Activated T-cell treated with anti-CD3 and anti-CD28 coated beads for 24 hours (primary cell): ENCODE measurements around the gene CFP.
"Not testable (repeated sequence)": the region's sequence is repeated elsewhere in the genome, so short reads cannot be mapped to it uniquely, and the experiment has no call there.

Experiments
- DNase-seq: peaks from one replicate; pipeline ENCODE4 v3.0.0-alpha.2; 2020; ENCODE audit warnings: low read depth

Gene CFP

DNA sequence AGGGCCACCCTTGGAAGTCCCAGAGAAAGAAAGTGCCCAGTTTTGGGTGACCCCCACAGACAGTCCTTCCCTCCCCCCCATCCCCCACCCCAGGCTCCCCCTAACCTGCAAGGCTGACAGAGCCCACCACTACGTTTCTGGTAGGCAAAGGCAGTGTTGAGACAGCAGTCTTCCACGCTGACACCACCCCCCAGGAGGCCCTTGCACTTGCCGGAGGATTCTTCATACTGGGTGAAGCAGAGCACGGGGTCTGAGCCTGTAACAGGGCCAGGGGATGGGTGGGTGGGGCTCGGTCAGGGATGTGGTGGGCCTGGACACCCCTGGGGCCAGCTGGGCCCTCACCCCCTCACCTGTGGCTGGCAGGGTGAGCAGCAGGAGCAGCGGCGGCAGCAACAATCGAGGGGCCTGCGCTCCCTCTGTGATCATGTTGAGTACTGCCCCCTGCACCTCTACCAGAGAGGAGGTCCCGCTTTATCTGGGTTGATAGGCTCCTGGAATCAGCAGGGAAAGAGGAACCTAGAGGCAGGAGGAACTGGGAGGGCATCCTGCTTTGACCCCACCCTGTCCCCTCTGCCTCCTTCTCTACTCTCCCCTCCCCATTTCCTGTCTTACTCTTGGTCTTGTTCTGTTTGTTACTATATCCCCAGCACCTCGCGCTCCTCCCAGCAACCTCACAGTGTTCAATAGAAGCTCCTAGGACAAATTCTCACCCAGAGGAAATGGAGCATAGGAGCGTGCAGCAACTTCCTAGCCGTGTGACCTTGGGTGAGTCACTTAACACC, at the start of gene CFP:
CFP (minus strand) TSS at position 512 of the 782 bp plus-strand sequence; CDS start at position 426, 86 bp downstream.
- DNase-seq = no peak

DNA sequence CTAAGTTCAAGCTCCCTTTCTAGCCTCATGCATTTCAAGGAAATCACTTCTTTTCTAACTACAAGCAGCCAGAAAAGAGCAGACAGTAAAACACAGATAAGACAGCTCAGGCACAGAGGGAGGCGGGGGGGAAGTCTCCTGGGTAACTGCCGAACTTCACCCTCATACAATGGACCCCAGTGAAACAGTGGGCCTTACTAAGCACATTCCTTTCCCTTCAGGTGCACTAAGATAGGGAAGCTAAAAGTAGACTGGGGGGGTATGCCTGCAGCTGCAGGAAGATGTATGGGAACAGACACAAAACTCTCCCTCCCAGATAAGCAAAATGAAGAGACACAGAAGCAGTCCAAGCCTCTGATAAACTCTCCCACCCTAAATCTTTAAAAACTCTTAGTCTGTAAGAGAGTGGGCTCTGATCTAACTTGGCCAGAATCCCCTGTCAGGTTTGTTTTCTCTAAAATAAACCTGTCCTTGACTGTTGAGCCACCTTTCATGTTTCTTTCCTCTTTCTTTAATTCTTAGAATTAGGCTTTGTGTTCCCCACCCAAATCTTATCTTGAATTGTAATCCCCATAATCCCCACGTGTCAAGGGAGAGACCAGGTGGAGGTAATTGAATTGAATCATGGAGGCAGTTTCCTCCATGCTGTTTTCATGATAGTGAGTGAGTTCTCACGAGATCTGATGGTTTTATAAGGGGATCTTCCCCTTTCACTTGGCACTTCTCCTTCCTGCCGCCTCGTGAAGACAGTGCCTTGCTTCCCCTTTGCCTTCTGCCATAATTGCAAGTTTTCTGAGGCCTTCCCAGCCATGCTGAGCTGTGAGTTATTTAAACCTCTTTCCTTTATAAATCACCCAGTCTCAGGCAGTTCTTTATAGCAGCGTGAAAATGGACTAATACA, 46.5 kb upstream of the CFP start:
- not testable (repeated sequence) for DNase-seq

DNA sequence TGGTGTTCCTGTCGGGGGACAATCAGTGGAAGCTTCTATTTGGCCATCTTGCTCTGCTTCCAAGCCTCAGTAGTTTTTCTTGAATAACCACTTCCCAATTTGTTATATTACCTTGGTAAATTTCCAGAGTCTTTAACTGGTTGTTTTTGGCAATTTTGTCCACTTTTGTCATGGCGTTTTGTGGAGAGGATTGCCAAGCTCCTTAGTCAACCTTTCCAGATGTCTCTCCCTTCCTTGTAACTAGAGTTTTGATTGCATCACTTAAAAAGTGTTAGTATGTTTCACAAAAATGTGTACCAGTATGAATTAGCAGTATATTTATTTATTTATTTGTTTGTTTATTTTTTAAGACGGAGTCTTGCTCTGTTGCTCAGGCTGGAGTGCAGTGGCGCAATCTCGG, 45.0 kb upstream of the CFP start:
- no peak for DNase-seq

DNA sequence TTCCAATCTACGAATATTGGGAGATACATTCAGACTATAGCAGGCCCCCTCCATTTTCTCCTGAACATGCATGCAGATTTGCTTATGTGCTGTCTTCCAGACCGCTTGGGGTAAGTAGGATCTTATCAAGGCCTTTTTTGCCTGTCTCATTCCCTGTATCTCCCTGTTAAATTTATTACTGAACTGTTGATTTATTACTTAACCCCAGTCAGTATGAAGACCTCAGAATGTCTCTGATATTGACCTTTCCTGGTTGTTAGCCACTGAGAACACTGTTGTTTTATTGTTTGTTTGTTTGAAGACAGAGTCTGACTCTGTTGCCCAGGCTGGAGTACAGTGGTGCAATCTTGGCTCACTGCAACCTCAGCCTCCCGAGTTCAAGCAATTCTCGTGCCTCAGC, 36.1 kb upstream of the CFP start:
- DNase-seq = not testable (repeated sequence)

DNA sequence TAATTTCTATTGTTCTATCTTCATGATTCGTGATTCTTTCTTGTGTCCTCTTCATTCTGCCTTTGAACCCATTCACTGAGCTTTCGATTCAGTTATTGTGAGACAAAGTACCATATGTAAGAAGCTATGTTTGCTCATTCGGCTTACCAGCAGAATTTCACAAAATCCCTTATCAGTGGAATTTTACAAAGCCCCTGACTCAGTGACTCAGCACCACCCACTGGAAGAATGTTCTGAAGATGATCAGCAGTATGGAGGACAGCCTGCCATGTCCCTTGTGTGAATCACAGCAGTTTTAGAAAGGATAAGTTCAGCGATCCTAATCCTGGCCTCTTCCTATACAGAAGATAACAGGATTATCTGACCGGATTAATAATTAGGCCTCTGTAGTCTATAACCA, 35.0 kb upstream of the CFP start:
- DNase-seq = no peak

DNA sequence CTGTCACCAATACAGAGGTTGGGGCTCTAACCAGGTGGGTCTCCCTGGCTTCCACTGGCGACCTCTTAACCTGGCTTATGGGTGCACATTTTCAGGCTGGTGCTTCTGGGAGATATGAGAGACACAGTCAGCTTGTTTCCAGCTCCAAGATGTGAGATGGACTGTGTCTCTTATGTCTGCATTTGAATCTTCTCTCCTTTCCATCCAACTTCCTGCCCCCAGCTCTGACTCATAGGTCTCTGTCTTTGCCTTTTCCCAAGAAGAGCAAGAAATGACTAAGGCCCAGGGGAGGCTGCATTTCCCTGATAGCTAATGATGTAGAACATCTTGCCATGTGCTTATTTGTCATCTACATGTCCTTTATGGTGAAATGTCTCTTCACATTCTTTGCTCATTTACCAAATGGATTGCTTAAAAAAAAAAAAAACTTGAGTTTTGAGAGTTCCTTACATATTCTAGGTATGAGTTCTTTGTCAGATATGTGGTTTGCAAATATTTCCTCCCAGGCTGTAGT, 32.5 kb upstream of the CFP start:
- DNase-seq = peak; percentile 34

DNA sequence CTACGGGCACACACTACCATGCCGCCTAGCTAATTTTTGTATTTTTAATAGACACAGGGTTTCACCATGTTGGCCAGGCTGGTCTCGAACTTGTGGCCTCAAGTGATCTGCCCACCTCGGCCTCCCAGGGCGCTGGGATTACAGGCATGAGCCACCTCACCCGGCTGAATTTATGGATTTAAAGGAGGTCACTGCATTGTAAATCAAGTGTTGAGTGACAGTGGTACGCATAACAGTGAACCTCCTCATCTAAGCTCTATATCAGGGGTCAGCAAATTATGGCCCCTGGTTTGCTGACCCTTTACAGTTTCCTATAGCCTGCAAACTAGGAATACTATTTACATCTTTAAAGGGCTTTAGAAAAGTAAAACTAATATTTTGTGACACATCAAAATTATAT, 31.8 kb upstream of the CFP start:
- DNase-seq = no peak

DNA sequence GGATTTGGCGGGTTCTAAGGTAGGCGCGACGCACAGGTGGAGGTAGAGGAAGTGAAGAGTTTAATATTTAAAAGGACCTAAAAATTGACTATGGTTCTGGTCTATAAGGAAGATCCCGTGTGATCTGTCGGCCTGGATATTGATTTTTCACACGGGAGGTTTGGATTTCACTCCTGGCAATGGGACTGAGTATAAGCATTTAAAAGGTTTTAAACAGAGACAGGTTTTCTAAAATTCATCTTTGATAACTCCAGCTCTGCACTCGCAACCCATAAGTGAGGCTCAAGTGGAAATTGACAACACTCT, 29.6 kb upstream of the CFP start:
- no peak for DNase-seq

DNA sequence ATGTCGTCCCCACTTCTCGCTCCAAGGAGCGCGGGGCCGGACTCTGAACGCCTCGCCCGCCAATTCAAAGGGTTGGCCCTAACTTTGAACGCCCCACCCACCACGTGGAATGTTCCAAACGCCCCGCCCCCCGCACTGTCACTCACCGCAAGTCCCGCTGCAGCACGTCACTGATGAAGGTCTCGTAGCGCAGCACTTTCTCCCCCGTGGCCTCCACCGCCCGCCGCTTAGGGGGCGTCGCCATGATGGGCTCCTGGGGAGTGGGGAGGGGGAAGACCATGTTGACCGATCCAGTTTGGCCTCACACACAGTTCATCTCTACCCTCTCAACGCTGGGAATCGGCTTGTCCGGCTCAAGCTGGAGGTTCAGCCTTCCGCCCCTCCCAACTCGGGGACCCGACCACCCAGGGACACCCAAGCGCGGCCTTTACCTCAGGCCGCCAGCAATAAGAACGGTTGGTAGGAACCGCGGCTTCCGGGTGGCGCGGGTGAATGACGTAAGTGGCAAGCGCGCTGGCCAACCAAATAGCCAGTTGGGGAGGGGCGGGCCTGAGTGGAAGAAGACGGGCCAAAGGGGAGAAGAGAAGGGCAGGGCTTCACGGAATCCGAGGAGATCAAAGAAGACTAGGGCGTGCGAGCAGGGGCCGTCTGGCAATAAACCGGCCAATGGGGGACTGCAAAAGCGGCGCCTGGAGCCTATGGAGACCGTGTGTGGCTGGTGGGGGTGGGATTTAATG, 29.1 kb upstream of the CFP start, which contains the start of gene UXT:
UXT (minus strand) TSS at position 497 of the 737 bp plus-strand sequence; CDS start at position 244, 253 bp downstream.
- DNase-seq = peak; percentile 87

DNA sequence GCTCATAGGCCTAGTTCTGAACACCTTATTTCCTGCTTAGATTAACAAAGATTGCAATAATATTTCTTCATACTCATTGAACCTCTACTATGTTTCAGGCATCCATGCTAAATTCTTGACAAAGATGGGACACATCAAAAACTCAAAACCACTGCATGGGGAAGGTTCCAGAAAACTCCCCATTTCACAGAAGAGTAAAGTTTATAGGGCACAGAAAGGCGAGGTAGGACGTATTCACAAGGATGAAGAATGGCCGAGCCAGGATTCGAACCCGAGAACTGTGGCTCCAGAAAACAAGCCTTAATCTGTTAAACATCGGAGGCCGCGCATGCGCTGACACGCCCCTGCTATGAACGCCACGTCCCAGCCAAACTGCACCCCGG, 28.6 kb upstream of the CFP start:
- no peak for DNase-seq

DNA sequence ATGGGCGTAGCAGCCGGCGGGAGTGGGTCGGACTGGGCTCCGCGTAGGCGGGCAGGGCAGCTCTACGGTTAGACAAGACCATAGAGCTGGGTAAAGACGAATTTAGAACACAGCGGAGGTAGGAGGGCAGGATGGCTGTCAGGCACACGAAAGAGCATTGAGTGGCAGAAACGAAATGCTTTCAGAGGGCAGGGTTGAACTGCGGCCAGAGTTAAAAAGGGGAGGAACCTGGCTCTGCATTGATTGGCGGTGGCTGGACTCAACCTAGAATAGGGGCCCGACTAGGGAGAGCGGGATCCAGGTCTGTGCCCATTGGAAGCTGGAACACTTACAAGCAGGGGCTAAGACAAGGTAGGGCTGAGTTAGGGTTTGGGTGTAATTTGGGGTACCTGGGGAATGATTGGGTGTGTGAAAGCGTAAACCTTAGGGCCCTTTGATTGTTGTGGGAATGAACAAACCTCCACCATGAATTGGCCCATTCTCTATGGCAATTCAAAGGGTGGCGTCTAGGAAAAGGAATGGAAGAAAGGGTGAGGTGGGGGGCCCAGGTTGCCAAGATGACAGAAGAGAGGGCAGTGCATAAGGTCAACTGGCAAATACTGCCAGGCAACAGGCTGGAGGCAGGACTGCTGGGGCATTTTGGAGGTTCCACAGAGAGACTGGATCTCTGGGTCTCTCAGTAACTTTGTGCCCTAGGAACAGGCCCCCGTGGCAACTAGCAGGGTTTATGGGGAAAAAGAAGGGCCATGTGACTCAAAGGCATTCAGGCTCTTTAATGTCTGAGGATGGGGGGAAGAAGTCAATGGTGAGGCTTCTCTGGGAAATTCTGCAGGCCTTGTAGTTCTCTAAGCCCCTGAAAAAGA, 21.5 kb upstream of the CFP start:
- no peak for DNase-seq

DNA sequence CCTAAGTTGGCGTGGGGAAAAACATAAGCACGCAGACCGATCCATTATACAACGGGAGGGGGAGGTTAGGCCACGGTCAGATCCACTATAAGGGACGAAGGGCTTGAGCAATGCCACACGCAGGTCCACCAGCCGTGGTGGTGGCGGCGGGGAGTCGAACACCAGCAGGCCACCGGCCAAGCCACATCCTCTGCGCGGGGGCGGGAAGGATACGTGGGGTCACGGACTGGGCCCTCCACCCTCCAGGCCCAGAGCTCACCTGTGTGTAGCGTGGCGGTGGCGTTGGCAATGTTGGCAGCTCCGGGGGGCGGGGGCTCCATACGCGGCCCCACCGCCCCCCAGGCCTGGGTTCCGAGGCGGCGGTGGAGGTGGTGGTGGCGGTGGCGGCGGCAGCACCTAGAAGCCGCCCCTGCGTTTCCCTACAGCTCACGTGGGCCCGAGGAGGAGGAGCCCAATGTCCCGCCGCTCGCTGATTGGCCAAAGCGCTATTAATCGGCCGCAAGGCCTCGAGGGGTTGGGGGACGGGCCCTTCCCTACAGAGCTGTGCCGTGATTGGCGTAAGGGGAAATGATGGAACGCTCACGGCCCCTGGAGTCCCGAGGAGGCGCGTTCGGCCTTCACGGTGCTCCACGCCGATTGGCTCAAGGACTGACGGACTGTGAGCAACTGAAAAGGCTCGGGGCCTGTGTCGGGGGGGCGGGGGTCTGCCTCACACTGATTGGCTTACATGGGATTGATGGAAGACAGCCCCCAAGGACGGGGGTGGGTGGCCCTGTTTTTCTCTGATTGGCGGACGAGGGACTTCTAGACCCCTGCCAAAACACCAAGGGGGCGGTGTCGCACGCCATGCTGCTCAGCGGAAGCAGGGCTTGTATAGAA, 20.7 kb upstream of the CFP start, which contains the start of gene ELK1:
ELK1 (minus strand) TSS at position 400 of the 879 bp plus-strand sequence. CDS start 9,122 bp downstream, outside the sequence.
- peak; percentile 82 for DNase-seq

DNA sequence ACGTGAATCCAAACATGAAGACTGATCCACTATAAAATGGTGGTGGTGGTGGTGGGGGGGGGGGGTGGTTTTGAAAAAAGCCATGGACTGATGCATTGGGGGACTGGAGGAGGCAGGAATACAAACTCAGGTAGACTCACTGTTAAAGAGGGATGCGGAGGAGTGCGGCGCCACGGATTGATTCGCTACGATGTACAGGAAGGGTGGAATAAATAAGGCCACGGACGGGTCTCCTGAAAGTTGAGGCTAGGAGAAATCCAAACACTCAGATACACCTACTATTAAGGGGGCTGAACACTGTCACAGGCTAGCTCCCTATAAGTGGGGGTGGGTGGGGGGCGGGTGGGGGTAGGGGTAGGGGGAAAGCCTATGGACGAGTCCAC, 20.0 kb upstream of the CFP start:
- DNase-seq = no peak

DNA sequence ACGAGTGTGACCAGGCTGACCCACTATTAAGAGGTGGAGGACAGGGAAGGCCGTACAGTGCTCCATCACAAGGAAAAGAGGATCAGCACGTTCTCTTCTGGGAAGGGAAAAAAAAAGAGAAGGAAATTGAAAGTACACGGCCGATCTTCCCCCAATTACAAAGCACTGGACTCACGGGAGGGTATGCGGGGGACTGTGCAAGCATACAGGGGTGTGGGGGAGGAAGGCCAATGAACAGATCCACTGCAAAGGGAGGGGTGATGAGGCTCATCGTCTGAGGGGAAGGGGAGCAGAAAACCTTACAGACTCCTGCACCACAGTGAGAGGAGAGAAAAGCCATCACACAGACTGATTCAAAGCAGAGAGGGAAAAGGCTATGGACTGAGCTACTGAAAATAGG, 19.5 kb upstream of the CFP start:
- DNase-seq = no peak

DNA sequence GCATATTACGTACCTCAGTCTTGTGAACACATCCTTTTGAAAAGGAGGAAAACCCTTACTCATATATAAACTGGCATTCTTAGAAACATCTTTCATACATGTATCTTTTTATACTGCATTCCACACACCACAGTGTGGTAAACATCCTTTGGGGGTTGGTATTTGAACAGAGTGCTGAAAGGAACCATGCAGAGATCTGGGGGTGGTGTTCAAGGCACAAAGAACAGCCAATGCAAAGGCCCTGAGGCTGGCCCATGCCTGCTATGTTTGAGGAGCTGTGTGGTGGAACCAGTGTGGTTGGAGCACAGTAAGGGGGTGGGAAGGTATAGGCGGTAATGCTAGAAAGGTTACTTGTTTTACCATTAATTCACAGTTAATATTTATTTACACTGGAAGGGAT, 18.6 kb upstream of the CFP start:
- no peak for DNase-seq

DNA sequence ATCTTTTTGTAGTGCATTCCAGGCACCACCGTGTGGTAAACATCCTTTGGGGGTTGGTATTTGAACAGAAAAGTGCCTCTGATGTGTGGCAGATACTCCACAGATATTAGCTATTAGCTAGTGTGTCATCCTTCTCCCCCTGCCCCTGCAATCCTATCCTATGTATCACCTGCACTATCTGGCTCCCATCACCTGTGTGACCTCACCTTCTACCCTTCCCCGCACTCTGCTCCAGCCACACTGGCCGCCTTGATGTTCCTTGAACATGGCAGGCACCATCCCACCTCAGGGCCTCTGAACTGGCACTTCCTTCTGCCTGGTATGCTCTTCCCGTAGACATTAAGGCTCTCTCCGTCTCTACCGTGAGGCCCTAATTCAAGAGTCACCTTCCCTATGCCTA, 16.9 kb upstream of the CFP start:
- DNase-seq = no peak

DNA sequence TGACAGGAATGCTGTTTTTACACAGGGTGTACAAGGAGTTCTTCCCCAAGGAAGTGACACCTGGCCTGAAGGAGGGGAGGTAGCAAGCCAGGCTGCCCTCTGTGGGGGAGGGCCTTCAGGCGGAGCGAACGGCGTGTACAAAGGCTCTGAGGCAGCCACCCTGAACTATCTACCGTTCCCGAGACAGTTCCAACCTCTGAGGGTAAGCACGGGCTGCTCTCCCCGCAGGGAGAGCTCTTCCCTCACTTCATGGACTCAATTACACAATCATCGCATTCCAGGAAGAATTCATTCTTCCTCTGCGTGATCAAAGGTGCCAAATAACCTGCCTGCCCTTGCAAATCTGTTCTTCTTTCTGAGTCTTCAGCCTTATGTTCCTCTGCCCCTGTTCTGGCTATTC, 15.8 kb upstream of the CFP start:
- DNase-seq = no peak

DNA sequence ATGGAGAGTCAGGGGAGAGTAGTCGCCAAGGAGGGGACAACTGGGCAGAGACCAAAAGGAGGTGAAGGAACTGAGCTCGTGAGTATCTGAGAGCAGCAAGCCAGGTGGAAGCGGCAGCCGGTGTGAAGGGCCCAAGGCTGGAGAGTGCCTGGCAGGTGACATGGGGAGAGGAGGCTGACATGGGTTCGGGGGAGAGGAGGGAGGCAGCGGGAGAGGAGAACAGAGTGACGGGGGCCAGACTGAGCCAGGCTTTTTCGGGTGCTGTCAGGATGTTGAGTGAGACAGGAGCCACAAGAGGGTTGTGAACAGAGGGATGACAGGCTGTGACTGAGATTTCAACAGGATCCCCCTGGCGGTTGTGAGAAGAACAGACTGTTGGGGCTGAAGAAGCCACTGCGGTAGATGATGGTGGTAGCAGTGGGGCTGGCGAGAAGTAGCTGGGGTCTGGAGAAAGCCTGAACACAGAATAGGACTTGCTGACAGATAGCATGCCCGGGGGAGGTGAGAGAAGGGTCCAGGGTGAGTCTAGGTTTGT, 14.9 kb upstream of the CFP start:
- DNase-seq = no peak

DNA sequence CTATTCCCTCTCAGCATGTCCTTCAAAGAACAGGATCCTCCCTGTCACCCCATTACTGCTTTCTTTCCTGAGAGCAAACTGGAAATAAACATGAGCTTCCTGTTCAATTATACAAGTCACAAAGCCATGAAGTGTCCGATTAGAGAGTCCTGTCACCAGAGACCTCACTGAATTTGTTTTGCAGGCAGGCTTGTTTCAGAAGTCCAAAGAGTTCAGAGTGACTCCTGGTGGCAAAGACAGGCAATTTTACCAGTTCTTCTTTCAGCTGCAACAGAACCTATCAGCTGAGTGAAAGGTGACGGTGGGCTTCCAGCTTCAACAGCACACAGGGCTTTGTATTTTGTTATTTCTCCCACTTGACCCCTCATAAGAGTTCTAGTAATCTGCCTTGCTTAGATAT, 14.2 kb upstream of the CFP start:
- no peak for DNase-seq

DNA sequence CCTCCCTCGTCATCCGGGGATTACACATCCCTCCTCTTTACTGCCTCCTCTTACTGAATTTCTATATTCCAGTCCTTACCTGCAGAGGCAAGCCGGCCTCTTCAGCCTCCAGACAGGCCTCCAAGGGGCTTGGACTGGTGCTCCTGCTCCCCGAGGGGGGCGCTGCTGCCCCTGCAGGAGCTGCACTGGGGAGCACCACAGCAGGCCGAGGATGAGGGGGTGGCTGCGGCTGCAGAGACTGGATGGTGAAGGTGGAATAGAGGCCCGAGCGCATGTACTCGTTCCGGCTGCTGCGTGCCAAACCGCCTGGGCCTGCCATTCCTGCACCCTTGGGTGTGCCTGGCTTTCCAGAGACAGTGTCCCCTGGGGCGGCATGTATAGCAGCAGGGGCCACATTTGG, 9.1 kb upstream of the CFP start:
- DNase-seq = no peak
